ENCODE measurements around the gene PDGFA. TPM values are rescaled to one million over a fixed set of nuclear protein-coding genes. Genes with fewer than 3 reads are reported as not detected.

The PDGFA gene
- polyA plus RNA-seq, 1 donor (not counting 4 experiments of a cell fraction or from before 2014, with no cell fraction given): 14.8 TPM

DNA sequence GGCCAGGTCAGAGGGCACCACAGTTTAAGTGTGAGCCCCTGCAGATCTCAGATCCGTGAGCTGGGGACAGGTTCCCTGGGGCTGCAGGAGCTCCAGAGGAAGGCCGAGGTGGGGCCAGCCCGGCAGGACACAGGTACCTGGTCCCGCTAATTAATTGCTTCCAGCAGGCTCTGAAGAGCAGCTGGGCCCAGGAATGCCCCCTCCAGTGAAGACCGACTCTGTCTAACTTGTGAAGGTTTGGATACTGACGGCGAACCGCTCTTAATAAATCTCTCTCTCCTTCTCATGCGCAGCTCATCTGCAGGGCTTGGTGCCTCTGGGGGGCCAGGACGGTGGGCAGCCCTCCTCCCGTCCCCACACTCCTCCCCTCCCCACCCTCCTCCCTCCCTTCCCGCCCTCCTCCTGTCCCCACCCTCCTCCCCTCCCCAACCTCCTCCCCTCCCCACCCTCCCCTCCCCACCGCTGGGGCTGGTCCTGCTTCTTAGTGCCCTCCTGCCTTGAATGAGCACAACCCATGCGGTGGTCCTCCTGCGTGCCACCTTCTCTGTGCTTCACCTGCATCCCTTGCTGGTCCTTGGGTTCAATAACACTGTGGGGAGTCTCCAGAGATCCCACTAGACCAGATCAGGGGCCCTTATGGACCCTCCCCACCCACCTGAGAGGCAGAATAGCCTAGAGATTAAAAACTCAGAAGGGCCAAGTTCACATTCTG, 38.3 kb downstream of the PDGFA start:
- Histone ChIP-seq H4K20me1 (ENCODE audit: control insufficient read depth, extremely low read depth, insufficient read depth, low read length) (no peaks in the 10 kb centered on the region), H3K9me1 (ENCODE audit: control insufficient read depth, extremely low read depth, insufficient read depth, low read length) (peaks cover 2% of the 10 kb centered on the region), H2AFZ (ENCODE audit: control insufficient read depth, low read length) (no peak overlapping the region), H3K27ac (ENCODE audit: control insufficient read depth, insufficient read depth, low read length) (no peak overlapping the region), H3K4me2 (ENCODE audit: control insufficient read depth, extremely low read depth, insufficient read depth, low read depth, low read length) (no peak overlapping the region), H3K9ac (ENCODE audit: control insufficient read depth, extremely low read depth, insufficient read depth, low read length) (no peak overlapping the region), H3K27me3 (ENCODE audit: control insufficient read depth, extremely low read depth, insufficient read depth, low read length) (no peaks in the 10 kb centered on the region), H3K36me3 (ENCODE audit: control insufficient read depth in 2 of 2, extremely low read depth in 1 of 2, insufficient read depth in 2 of 2, low read length in 2 of 2) (no peaks in the 10 kb centered on the region), H3K4me1 (ENCODE audit: control insufficient read depth, extremely low read depth, insufficient read depth, low read length) (peaks cover 13% of the 10 kb centered on the region), H3K4me3 (ENCODE audit: control insufficient read depth in 2 of 3, extremely low read depth in 1 of 3, insufficient read depth in 2 of 3, low read depth in 1 of 3, low read length in 3 of 3) (no peak overlapping the region), H3K9me3 (ENCODE audit: control insufficient read depth, low read depth, low read length) (peaks cover 4% of the 10 kb centered on the region), H3K79me2 (ENCODE audit: control insufficient read depth, insufficient read depth, low read length) (no peaks in the 10 kb centered on the region)
- DNase-seq (ENCODE audit: low read depth, low spot score) (no peak), FAIRE-seq (no peak)
- TF ChIP-seq EZH2 (IDR thresholded peaks at IDR 0.05; ENCODE audit: low read length): no peak
- TF ChIP-seq, protein P1, sequence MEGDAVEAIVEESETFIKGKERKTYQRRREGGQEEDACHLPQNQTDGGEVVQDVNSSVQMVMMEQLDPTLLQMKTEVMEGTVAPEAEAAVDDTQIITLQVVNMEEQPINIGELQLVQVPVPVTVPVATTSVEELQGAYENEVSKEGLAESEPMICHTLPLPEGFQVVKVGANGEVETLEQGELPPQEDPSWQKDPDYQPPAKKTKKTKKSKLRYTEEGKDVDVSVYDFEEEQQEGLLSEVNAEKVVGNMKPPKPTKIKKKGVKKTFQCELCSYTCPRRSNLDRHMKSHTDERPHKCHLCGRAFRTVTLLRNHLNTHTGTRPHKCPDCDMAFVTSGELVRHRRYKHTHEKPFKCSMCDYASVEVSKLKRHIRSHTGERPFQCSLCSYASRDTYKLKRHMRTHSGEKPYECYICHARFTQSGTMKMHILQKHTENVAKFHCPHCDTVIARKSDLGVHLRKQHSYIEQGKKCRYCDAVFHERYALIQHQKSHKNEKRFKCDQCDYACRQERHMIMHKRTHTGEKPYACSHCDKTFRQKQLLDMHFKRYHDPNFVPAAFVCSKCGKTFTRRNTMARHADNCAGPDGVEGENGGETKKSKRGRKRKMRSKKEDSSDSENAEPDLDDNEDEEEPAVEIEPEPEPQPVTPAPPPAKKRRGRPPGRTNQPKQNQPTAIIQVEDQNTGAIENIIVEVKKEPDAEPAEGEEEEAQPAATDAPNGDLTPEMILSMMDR (optimal IDR thresholded peaks at IDR 0.05 in 1 of 3, IDR thresholded peaks at IDR 0.05 in 1 of 3, conservative IDR thresholded peaks at IDR 0.05 in 1 of 3; ENCODE audit: extremely low read depth in 1 of 3, insufficient read depth in 2 of 3, low read length in 3 of 3): no peak
- dilution Hi-C loops (cut with MboI; ENCODE audit: extremely low pct_ligation_motif_present, low sequenced_read_pairs): loop anchor here (10.0 kb wide), 1 partner anchor 147 kb away; no protein-coding TSS in a partner anchor

- no peak overlapping the region for H3K9ac ChIP-seq (ENCODE audit: control insufficient read depth, extremely low read depth, insufficient read depth, low read length)
- no peak overlapping the region for H3K27ac ChIP-seq (ENCODE audit: control insufficient read depth, insufficient read depth, low read length)
- peaks cover 4% of the 10 kb centered on the region for H3K9me3 ChIP-seq (ENCODE audit: control insufficient read depth, low read depth, low read length)
- H3K4me1 ChIP-seq (ENCODE audit: control insufficient read depth, extremely low read depth, insufficient read depth, low read length): peaks cover 8% of the 10 kb centered on the region
- no peak overlapping the region for H3K4me2 ChIP-seq (ENCODE audit: control insufficient read depth, extremely low read depth, insufficient read depth, low read depth, low read length)
- no peaks in the 10 kb centered on the region for H3K36me3 ChIP-seq (ENCODE audit: control insufficient read depth in 2 of 2, extremely low read depth in 1 of 2, insufficient read depth in 2 of 2, low read length in 2 of 2)
- H3K4me3 ChIP-seq (ENCODE audit: control insufficient read depth in 2 of 3, extremely low read depth in 1 of 3, insufficient read depth in 2 of 3, low read depth in 1 of 3, low read length in 3 of 3): no peak overlapping the region
- FAIRE-seq: no peak
- TF ChIP-seq, protein P1 (optimal IDR thresholded peaks at IDR 0.05 in 1 of 3, IDR thresholded peaks at IDR 0.05 in 1 of 3, conservative IDR thresholded peaks at IDR 0.05 in 1 of 3; ENCODE audit: extremely low read depth in 1 of 3, insufficient read depth in 2 of 3, low read length in 3 of 3): no peak
- no peak for TF ChIP-seq EZH2 (IDR thresholded peaks at IDR 0.05; ENCODE audit: low read length)
- dilution Hi-C loops (cut with MboI; ENCODE audit: extremely low pct_ligation_motif_present, low sequenced_read_pairs): loop anchor here (10.0 kb wide), 1 partner anchor 146 kb away; no protein-coding TSS in a partner anchor
- no peaks in the 10 kb centered on the region for H3K9me1 ChIP-seq (ENCODE audit: control insufficient read depth, extremely low read depth, insufficient read depth, low read length)
- no peak for DNase-seq (ENCODE audit: low read depth, low spot score)
- no peaks in the 10 kb centered on the region for H3K27me3 ChIP-seq (ENCODE audit: control insufficient read depth, extremely low read depth, insufficient read depth, low read length)
- no peak overlapping the region for H2AFZ ChIP-seq (ENCODE audit: control insufficient read depth, low read length)
- H4K20me1 ChIP-seq (ENCODE audit: control insufficient read depth, extremely low read depth, insufficient read depth, low read length): no peaks in the 10 kb centered on the region
- H3K79me2 ChIP-seq (ENCODE audit: control insufficient read depth, insufficient read depth, low read length): no peaks in the 10 kb centered on the region
Measured at GRCh38 chr7:480531-481218, 39.0 kb downstream of the PDGFA start.
